Stimulated activated CD4-positive, alpha-beta T cell treated with anti-CD3 and anti-CD28 coated beads, Interleukin-1b, Interleukin-23, amount 100 ng/mL, for 1 hour (primary cell): ENCODE results near the gene CAPN3.
"Not testable (repeated sequence)": the region's sequence is repeated elsewhere in the genome, so short reads cannot be mapped to it uniquely, and the experiment has no call there.

Source experiments
- DNase-seq, 2 donors: peaks; one replicate each; pipeline ENCODE4 v3.0.0-alpha.2; 2020; ENCODE audit warnings: low read depth in 2 of 2

CAPN3 gene

GRCh38 chr15:42359249-42359648 lies at the start of gene CAPN3:
TSS of gene CAPN3 (plus strand) at chr15:42359501. CDS start at chr15:42359806, 305 bp downstream.
- DNase-seq: no peak

DNA sequence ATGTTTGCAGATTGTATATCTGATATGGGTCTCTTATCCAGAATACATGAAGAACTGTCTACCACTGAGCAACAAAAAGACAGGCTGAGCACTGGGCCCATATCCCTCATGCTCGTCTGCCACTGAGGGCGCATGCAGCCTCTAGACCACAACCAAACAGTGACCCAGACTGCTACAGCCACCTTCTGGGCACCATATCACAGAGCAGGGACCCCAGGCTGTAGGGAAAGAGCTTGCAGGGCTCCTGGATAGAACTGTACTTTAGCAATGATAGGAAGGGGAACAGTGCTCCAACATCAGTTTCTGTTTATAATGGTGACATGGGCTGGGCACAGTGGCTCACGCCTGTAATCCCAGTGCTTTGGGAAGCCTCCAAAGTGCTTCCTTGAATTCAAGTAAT lies 45.8 kb upstream of the CAPN3 start:
- no peak for DNase-seq

GRCh38 chr15:42314818-42315217 lies 44.5 kb upstream of the CAPN3 start:
- DNase-seq: no peak

DNA sequence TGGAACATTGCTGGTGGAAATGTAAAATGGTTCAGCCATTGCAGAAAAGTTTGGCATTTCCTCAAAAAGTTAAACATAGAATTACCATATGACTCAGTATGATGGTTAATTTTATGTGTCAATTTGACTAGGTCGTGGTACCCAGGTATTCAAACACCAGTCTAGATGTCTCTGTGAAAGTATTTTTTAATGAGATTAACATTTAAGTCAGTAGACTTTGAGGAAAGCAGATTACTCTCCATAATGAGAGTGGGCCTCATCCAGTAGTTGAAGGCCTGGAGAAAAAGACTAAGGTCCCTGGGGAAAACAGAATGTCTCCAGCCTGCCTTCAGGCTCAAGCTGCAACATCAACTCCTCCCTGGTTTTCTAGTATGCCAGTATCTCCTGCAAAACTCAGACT lies 43.8 kb upstream of the CAPN3 start:
- DNase-seq: no peak

- not testable (repeated sequence) for DNase-seq
Measured at GRCh38 chr15:42316282-42316805, 43.0 kb upstream of the CAPN3 start.

DNA sequence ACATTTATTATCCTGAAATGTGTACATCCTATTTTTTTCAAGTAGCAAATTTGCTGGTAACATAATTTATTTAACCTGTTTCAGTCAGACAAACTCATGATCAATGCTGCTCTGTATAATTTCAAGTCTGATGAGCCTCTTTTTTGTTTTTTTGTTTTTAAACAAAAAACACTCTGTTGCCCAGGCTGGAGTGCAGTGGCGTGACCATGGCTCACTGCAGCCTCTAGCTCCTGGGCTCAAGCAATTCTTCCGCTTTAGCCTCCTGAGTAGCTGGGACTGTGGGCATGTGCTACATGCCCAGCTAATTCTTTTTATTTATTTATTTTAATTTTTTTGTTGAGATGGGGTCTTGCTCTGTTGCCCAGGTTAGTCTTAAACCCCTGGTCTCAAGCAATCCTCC lies 40.1 kb upstream of the CAPN3 start:
- DNase-seq: no peak

DNA sequence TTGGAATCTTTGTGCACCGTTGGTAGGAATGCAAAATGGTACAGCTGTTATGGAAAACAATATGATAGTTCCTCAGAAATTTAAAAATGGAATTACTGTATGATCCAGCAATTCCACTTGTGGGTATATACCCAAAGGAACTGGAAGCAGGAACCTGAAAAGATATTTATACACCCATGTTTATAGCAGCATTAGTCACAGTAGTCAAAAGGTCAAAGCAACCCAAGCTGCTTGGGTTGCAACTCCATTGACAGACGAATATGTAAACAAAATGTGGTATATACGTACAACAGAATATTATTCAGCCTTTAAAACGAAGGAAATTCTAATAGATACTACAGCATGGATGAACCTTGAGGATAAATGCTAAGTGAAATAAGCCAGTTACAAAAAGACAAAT lies 35.0 kb upstream of the CAPN3 start:
- DNase-seq: no peak

DNA sequence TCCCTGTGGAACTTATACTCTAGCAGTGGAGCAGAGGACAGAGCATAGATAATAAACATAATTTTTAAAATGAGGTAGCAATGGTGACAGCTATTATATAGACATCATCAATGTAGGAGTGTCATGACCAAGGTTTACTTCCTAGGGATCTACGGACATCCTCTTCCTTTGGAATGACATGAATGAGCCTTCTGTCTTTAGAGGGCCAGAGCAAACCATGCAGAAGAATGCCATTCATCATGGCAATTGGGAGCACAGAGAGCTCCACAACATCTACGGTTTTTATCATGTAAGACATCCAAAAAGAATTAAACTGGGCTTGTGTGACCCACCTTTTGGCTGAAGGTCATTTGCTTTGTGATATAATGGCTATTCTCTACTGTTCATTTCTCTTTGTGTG lies 30.1 kb upstream of the CAPN3 start:
- DNase-seq: no peak

GRCh38 chr15:42329992-42330391 lies 29.3 kb upstream of the CAPN3 start:
- no peak for DNase-seq

DNA sequence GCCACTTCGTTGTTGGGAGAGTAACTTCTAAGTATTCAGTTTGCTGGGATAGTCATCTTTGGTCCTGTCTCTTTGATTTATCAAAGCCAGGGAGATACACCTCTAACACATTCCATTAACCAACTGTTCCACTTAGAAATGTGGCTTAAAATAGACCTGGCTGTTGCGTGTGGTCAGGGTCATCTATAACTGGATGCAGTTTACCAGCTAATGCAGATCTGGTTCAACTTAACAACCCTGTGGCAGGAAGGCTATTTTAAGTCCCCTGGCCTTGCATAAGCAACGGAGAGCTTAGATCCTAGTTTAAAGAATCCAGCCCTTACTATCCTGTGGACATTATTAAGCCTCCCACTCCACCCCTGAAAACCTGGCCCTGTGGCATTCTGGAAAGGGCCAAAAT lies 28.1 kb upstream of the CAPN3 start:
- DNase-seq: no peak

DNA sequence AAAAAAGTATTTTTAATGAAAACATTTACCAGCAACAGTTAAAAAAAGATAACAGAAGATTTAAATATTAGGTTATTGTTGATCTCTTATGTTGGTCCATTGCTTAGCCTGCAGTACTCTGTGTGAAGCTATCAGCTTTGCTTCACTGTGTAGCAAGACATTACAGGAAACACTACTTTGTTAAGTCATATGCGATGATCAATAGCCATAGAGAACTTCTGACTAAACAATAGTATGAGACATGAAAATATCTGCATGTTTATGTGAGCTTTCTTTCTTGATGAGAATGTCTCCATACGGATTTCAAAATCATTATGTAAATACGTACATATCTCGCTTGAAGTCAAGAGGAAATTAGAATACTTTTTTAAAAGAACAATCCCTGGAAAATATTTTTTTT lies 27.0 kb upstream of the CAPN3 start:
- no peak for DNase-seq

DNA sequence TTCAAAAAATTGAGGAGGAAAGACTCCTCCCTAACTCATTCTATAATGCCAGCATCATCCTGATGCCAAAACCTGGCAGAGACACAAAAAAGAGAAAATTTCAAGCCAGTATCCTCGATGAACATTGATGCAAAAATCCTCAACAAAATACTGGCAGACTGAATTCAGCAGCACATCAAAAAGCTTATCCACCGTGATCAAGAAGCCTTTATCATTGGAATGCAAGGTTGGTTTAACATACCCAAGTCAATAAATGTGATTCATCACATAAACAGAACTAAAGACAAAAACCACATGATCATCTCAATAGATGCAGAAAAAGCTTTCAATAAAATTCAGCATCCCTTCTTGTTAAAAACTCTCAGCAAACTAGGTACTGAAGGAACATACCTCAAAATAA lies 24.2 kb upstream of the CAPN3 start:
- no peak for DNase-seq

DNA sequence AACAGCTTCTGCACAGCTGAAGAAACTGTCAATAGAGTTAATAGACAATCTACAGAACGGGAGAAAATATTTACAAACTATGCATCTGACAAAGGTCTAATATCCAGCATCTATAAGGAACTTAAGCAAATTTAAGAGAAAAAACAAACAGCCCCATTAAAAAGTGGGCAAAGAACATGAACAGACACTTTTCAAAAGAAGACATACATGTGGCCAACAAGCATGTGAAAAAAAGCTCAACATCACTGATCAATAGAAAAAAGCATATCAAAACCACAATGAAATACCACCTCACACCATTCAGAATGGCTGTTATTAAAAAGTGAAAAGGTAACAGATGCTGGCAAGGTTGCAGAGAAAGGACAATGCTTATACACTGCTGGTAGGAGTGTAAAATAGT lies 22.7 kb upstream of the CAPN3 start:
- not testable (repeated sequence) for DNase-seq

- not testable (repeated sequence) for DNase-seq
Measured at GRCh38 chr15:42337104-42337503, 22.2 kb upstream of the CAPN3 start.

GRCh38 chr15:42338500-42338899 lies 20.8 kb upstream of the CAPN3 start:
- DNase-seq: no peak

DNA sequence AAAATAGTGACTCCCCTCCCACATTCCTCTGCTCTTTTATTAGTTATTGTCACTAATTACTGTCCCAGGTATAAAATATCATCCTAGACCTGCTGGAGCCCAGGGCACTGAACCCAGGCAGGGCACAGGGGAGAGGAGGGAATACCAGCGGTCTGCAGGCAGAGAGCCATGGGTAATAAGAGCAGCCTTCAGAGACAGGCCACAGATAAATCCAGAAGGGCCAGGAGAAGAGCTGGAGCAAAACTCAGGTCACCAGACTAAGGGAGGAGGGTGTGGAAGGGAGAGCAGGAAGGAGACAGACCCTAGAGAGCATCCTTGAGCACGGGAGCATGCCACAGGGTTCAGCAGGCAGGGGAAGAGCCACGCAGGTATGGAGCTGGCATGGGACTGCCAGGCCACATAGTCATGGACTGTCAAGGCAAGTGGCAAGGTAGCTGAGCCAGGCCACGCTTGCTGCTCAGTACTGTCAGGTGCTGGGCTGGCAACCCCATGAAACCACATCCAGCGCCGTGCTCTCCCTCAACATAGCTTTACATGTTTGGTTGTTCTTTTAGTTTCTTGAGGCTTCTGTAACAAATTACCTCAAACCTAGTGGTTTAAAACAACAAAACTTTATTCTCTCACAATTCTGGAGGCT lies 15.6 kb upstream of the CAPN3 start:
- no peak for DNase-seq

GRCh38 chr15:42344763-42345162 lies 14.5 kb upstream of the CAPN3 start:
- no peak for DNase-seq

GRCh38 chr15:42345504-42345903 lies 13.8 kb upstream of the CAPN3 start:
- no peak for DNase-seq

GRCh38 chr15:42348083-42348482 lies 11.2 kb upstream of the CAPN3 start:
- DNase-seq: no peak

DNA sequence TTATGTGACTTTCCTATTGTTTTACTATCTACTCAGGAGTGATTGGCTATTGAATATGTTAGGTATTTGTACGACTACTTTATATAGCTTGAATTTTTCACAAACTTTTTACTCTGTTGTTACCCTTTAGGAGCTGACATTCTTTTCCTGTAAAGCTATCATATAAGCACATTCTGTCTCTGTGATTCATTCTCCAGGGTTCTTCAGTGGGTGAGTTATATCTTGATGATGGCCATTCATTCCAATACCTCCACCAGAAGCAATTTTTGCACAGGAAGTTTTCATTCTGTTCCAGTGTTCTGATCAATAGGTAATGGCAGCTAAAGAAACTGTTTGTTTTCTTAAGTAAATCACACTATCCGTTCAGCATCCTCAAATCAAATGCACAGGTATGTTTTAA lies 10.1 kb upstream of the CAPN3 start:
- DNase-seq: no peak

GRCh38 chr15:42352401-42352800 lies 6.9 kb upstream of the CAPN3 start:
- DNase-seq: no peak

- DNase-seq: no peak
Measured at GRCh38 chr15:42353061-42353460, 6.2 kb upstream of the CAPN3 start.

GRCh38 chr15:42354824-42355223 lies 4.5 kb upstream of the CAPN3 start:
- DNase-seq: no peak

DNA sequence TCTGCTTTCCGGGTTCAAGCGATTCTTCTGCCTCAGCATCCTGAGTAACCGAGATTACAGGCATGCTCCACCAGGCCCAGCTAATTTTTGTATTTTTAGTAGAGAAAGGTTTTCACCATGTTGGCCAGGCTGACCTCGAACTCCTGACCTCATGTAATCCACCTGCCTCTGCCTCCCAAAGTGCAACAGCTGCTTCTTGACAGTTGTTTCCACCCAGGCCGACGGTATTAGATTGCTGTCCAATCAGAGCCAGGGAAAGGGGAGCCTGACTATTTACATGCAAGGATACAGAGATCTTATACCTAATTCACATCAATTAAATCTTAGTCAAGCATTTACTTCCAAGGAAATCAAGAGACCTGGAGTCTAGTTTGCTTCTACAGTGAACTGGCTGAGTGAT lies 4.0 kb upstream of the CAPN3 start:
- DNase-seq: no peak
